ENCODE data around the gene DDX41. TPM values are rescaled to one million over a fixed set of nuclear protein-coding genes. Genes with fewer than 3 reads are reported as not detected.
A peak's percentile ranks its signal among the peaks of the same experiment; 100 is the strongest.

The DDX41 gene
- total and polyA plus RNA-seq, 2 of the 13 experiments (the other 11 are each of a cell fraction or from before 2014, with no cell fraction given): 62.8 to 105 TPM

- no peak for TF ChIP-seq ZBED4 (CRISPR knock-in tag; IDR thresholded peaks at IDR 0.05; ENCODE audit: borderline replicate concordance)
- no peak for TF ChIP-seq ZNF547 (CRISPR knock-in tag; IDR thresholded peaks at IDR 0.05)
- TF ChIP-seq TFAP4 (IDR thresholded peaks at IDR 0.05; ENCODE audit: borderline replicate concordance, low read depth): peak; percentile 72; the same call in 1 of the 2 replicates
- no peak for TF ChIP-seq MTF2 (CRISPR knock-in tag; IDR thresholded peaks at IDR 0.05; ENCODE audit: borderline replicate concordance)
- TF ChIP-seq MAX (IDR thresholded peaks at IDR 0.05): peak; percentile 67
- TF ChIP-seq ZNF546 (CRISPR knock-in tag; conservative IDR thresholded peaks at IDR 0.05): no peak
- no peak for TF ChIP-seq MLXIP (CRISPR knock-in tag; IDR thresholded peaks at IDR 0.05; ENCODE audit: borderline replicate concordance)
- TF ChIP-seq YY1 (IDR thresholded peaks at IDR 0.05; ENCODE audit: insufficient read depth, insufficient replicate concordance, low read depth, low read length): no peak
- no peak for TF ChIP-seq THAP7 (CRISPR knock-in tag; IDR thresholded peaks at IDR 0.05)
- no peak for TF ChIP-seq DRAP1 (CRISPR knock-in tag; IDR thresholded peaks at IDR 0.05)
- no peak for TF ChIP-seq E2F5 (CRISPR knock-in tag; conservative IDR thresholded peaks at IDR 0.05)
- peak; percentile 64 for TF ChIP-seq RBFOX2 (IDR thresholded peaks at IDR 0.05; ENCODE audit: low read depth, low read length)
- no peak for TF ChIP-seq ZNF230 (CRISPR knock-in tag; IDR thresholded peaks at IDR 0.05)
- TF ChIP-seq SP1 (IDR thresholded peaks at IDR 0.05): no peak
- TF ChIP-seq SP1 (CRISPR knock-in tag; IDR thresholded peaks at IDR 0.05): 0 out of 2 replicates have a peak, but pooled peaks have one; percentile 17
- TF ChIP-seq SMARCE1 (IDR thresholded peaks at IDR 0.05; ENCODE audit: borderline replicate concordance): no peak
- TF ChIP-seq NCOA5 (CRISPR knock-in tag; IDR thresholded peaks at IDR 0.05): no peak
- TF ChIP-seq DMAP1 (CRISPR knock-in tag; IDR thresholded peaks at IDR 0.05): peak; percentile 11; the same call in 1 of the 2 replicates
- TF ChIP-seq FOSL2 (CRISPR knock-in tag; IDR thresholded peaks at IDR 0.05): peak; percentile 12; the same call in 1 of the 2 replicates
These were observed 44.0 kb downstream of the DDX41 start (continued) for GRCh38 chr5:177472460-177473442.

Data from HepG2 (cell line).